HEK293 (cell line): ENCODE results near the gene BOC.

Experiments
- IKZF3 ChIP-seq: fragments of 450-650 bp; IDR thresholded peaks from 2 replicates; pipeline ENCODE4 v1.5.0; 2018; ENCODE audit warnings: missing biosample characterization, mild to moderate bottlenecking, missing genetic modification characterization, moderate library complexity
- MYNN ChIP-seq: fragments of 450-650 bp; formaldehyde crosslinking; IDR thresholded peaks from 2 replicates; pipeline ENCODE4 v1.5.1; 2016; ENCODE audit warnings: missing biosample characterization, missing genetic modification characterization, borderline replicate concordance
- OVOL3 ChIP-seq: fragments of 450-650 bp; formaldehyde crosslinking; IDR thresholded peaks from 2 replicates; pipeline ENCODE4 v1.5.1; 2016; ENCODE audit warnings: missing biosample characterization, missing genetic modification characterization
- SCRT2 ChIP-seq: fragments of 450-650 bp; formaldehyde crosslinking; IDR thresholded peaks from 2 replicates; pipeline ENCODE4 v1.5.1; 2016; ENCODE audit warnings: missing biosample characterization, missing genetic modification characterization
- YY2 ChIP-seq: fragments of 450-650 bp; formaldehyde crosslinking; IDR thresholded peaks from 2 replicates; pipeline ENCODE4 v1.5.1; 2016; ENCODE audit warnings: missing biosample characterization, missing genetic modification characterization
- ZBTB10 ChIP-seq: fragments of 450-650 bp; formaldehyde crosslinking; IDR thresholded peaks from 2 replicates; pipeline ENCODE4 v1.5.1; 2016; ENCODE audit warnings: missing biosample characterization, missing genetic modification characterization
- ZBTB11 ChIP-seq: fragments of 450-650 bp; formaldehyde crosslinking; conservative IDR thresholded peaks from 2 replicates; pipeline ENCODE4 v1.5.1; 2016; ENCODE audit warnings: low read depth, missing biosample characterization, missing genetic modification characterization
- ZBTB26 ChIP-seq: fragments of 450-650 bp; formaldehyde crosslinking; optimal IDR thresholded peaks from 2 replicates; pipeline ENCODE3; 2016; ENCODE audit warnings: missing biosample characterization, mild to moderate bottlenecking, missing genetic modification characterization
- ZNF169 ChIP-seq: fragments of 450-650 bp; formaldehyde crosslinking; IDR thresholded peaks from 2 replicates; pipeline ENCODE4 v1.5.1; 2016; ENCODE audit warnings: missing biosample characterization, missing genetic modification characterization
- ZNF2 ChIP-seq: fragments of 450-650 bp; formaldehyde crosslinking; IDR thresholded peaks from 2 replicates; pipeline ENCODE4 v1.5.1; 2016; ENCODE audit warnings: missing biosample characterization, missing genetic modification characterization
- ZNF202 ChIP-seq: fragments of 450-650 bp; formaldehyde crosslinking; IDR thresholded peaks from 2 replicates; pipeline ENCODE4 v1.5.1; 2016; ENCODE audit warnings: missing biosample characterization, missing genetic modification characterization, borderline replicate concordance
- ZNF23 ChIP-seq: fragments of 450-650 bp; formaldehyde crosslinking; IDR thresholded peaks from 2 replicates; pipeline ENCODE4 v1.5.1; 2016; ENCODE audit warnings: missing biosample characterization, missing genetic modification characterization, borderline replicate concordance
- ZNF24 ChIP-seq: fragments of 450-650 bp; formaldehyde crosslinking; IDR thresholded peaks from 2 replicates; pipeline ENCODE4 v1.5.1; 2016; ENCODE audit warnings: missing biosample characterization, missing genetic modification characterization
- ZNF341 ChIP-seq: fragments of 450-650 bp; formaldehyde crosslinking; IDR thresholded peaks from 2 replicates; pipeline ENCODE4; 2016; ENCODE audit warnings: low read depth, missing biosample characterization, missing genetic modification characterization
- ZNF350 ChIP-seq: fragments of 450-650 bp; formaldehyde crosslinking; IDR thresholded peaks from 2 replicates; pipeline ENCODE4 v1.5.0; 2017; ENCODE audit warnings: missing biosample characterization, mild to moderate bottlenecking, missing genetic modification characterization
- ZNF354C ChIP-seq: fragments of 450-650 bp; formaldehyde crosslinking; IDR thresholded peaks from 2 replicates; pipeline ENCODE4 v1.5.1; 2016; ENCODE audit warnings: missing biosample characterization, missing genetic modification characterization, low read depth, borderline replicate concordance
- ZNF37A ChIP-seq: fragments of 450-650 bp; IDR thresholded peaks from 2 replicates; pipeline ENCODE4 v1.5.1; 2018; ENCODE audit warnings: missing biosample characterization, missing genetic modification characterization
- ZNF398 ChIP-seq: fragments of 450-650 bp; formaldehyde crosslinking; IDR thresholded peaks from 2 replicates; pipeline ENCODE4 v1.5.1; 2017; ENCODE audit warnings: missing biosample characterization, missing genetic modification characterization
- ZNF514 ChIP-seq: fragments of 450-650 bp; formaldehyde crosslinking; IDR thresholded peaks from 2 replicates; pipeline ENCODE4 v1.5.1; 2016; ENCODE audit warnings: missing biosample characterization, missing genetic modification characterization
- ZNF549 ChIP-seq: fragments of 450-650 bp; IDR thresholded peaks from 2 replicates; pipeline ENCODE4 v1.5.1; 2018; ENCODE audit warnings: missing biosample characterization, missing genetic modification characterization, mild to moderate bottlenecking, inconsistent platforms, moderate library complexity
- ZNF555 ChIP-seq: fragments of 450-650 bp; formaldehyde crosslinking; conservative IDR thresholded peaks from 2 replicates; pipeline ENCODE4 v1.5.1; 2017; ENCODE audit warnings: missing biosample characterization, mild to moderate bottlenecking, missing genetic modification characterization, inconsistent platforms
- ZNF664 ChIP-seq: fragments of 450-650 bp; formaldehyde crosslinking; IDR thresholded peaks from 2 replicates; pipeline ENCODE4 v1.5.1; 2016; ENCODE audit warnings: missing biosample characterization, missing genetic modification characterization
- ZNF701 ChIP-seq: fragments of 450-650 bp; formaldehyde crosslinking; IDR thresholded peaks from 2 replicates; pipeline ENCODE4 v1.5.1; 2016; ENCODE audit warnings: missing biosample characterization, missing genetic modification characterization
- ZNF837 ChIP-seq: fragments of 450-650 bp; formaldehyde crosslinking; IDR thresholded peaks from 2 replicates; pipeline ENCODE4 v1.5.1; 2016; ENCODE audit warnings: missing biosample characterization, missing genetic modification characterization
- ZSCAN18 ChIP-seq: fragments of 450-650 bp; formaldehyde crosslinking; IDR thresholded peaks from 2 replicates; pipeline ENCODE4 v1.5.1; 2016; ENCODE audit warnings: missing biosample characterization, missing genetic modification characterization
- ZSCAN23 ChIP-seq: fragments of 450-650 bp; formaldehyde crosslinking; IDR thresholded peaks from 2 replicates; pipeline ENCODE4 v1.5.1; 2016; ENCODE audit warnings: missing biosample characterization, missing genetic modification characterization
- ZSCAN5A ChIP-seq: fragments of 450-650 bp; formaldehyde crosslinking; IDR thresholded peaks from 2 replicates; pipeline ENCODE4 v1.5.1; 2016; ENCODE audit warnings: missing biosample characterization, missing genetic modification characterization

Gene BOC

GRCh38 chr3:113167825-113168801, 43.2 kb upstream of the BOC start (continued):
- TF ChIP-seq ZNF837 (tag by site-specific recombination) (no peak), YY2 (no peak), ZBTB11 (tag by site-specific recombination) (no peak), ZNF555 (tag by site-specific recombination) (no peak), ZNF37A (tag by site-specific recombination) (no peak), ZNF664 (tag by site-specific recombination) (peak; percentile 98), ZBTB26 (tag by site-specific recombination) (no peak), ZSCAN18 (tag by site-specific recombination) (no peak), ZNF398 (tag by site-specific recombination) (peak; percentile 61; the same call in 1 of the 2 replicates), IKZF3 (tag by site-specific recombination) (peak; percentile 76; the same call in 1 of the 2 replicates), ZNF23 (tag by site-specific recombination) (no peak), ZNF701 (tag by site-specific recombination) (no peak), ZNF549 (tag by site-specific recombination) (no peak), ZNF341 (tag by site-specific recombination) (peak; percentile 64), ZSCAN5A (no peak), ZBTB10 (tag by site-specific recombination) (no peak), SCRT2 (tag by site-specific recombination) (no peak), ZNF354C (no peak), ZNF202 (tag by site-specific recombination) (no peak), OVOL3 (tag by site-specific recombination) (0 out of 2 replicates have a peak, but pooled peaks have one; percentile 50), ZNF2 (no peak), ZNF514 (tag by site-specific recombination) (no peak), MYNN (tag by site-specific recombination) (no peak), ZSCAN23 (tag by site-specific recombination) (no peak), ZNF24 (tag by site-specific recombination) (0 out of 2 replicates have a peak, but pooled peaks have one; percentile 50), ZNF169 (tag by site-specific recombination) (no peak), ZNF350 (tag by site-specific recombination) (no peak)
